GM23338 (cell line): ENCODE data around the gene SLC4A8. TPM values are rescaled to one million over a fixed set of nuclear protein-coding genes. Genes with fewer than 3 reads are reported as not detected.

Source experiments
- ATAC-seq: fragments of 200-7000 bp; cut with Tn5 transposase; 3 replicates; pipeline ENCODE4 v1.9.1; 2020
- DNase-seq: peaks from one replicate; pipeline ENCODE4 v3.0.0-alpha.2; 2015; ENCODE audit warnings: low spot score
- H2AFZ ChIP-seq: fragments of 200-600 bp; sonication (generic); 2 replicates; pipeline ENCODE4 v1.8.0; 2016; ENCODE audit warnings: antibody characterized with exemption, mild to moderate bottlenecking, moderate library complexity
- H3F3A ChIP-seq: fragments of 200-600 bp; sonication (generic); replicated peaks from 2 replicates; pipeline ENCODE4 v1.8.0; 2017; ENCODE audit warnings: antibody characterized with exemption, mixed run types, low read depth
- H3K27ac ChIP-seq: fragments of 200-600 bp; sonication (generic); 2 replicates; pipeline ENCODE4 v1.6.1; 2016; ENCODE audit warnings: low read depth
- H3K27me3 ChIP-seq: fragments of 200-600 bp; sonication (generic); 2 replicates; pipeline ENCODE4 v1.8.0; 2016; ENCODE audit warnings: mild to moderate bottlenecking, mixed run types, moderate library complexity; ENCODE audit not compliant: insufficient read depth
- H3K36me3 ChIP-seq: fragments of 200-600 bp; sonication (generic); 2 replicates; pipeline ENCODE4 v1.8.0; 2016; ENCODE audit warnings: mild to moderate bottlenecking; ENCODE audit not compliant: insufficient read depth
- H3K4me1 ChIP-seq: fragments of 200-600 bp; sonication (generic); 2 replicates; pipeline ENCODE4 v1.8.0; 2016; ENCODE audit warnings: mild to moderate bottlenecking, moderate library complexity; ENCODE audit not compliant: insufficient read depth
- H3K4me2 ChIP-seq: fragments of 200-600 bp; sonication (generic); 2 replicates; pipeline ENCODE4 v1.7.1; 2017; ENCODE audit warnings: mixed run types
- H3K4me3 ChIP-seq: fragments of 200-600 bp; sonication (generic); 2 replicates; pipeline ENCODE4 v1.6.1; 2016; ENCODE audit warnings: mixed run types
- H3K79me2 ChIP-seq: fragments of 200-600 bp; sonication (generic); replicated peaks from 2 replicates; pipeline ENCODE4 v1.8.0; 2017; ENCODE audit warnings: mild to moderate bottlenecking; ENCODE audit not compliant: insufficient read depth
- H3K9me2 ChIP-seq: fragments of 200-600 bp; sonication (generic); 2 replicates; pipeline ENCODE4 v1.8.0; 2017; ENCODE audit not compliant: insufficient read depth
- H4K20me1 ChIP-seq: fragments of 200-600 bp; sonication (generic); replicated peaks from 2 replicates; pipeline ENCODE4 v1.8.0; 2017; ENCODE audit warnings: mild to moderate bottlenecking; ENCODE audit not compliant: insufficient read depth
- H3K27ac Mint-ChIP-seq: 2 replicates; pipeline ENCODE4 v1.8.0; 2020; ENCODE audit warnings: inconsistent platforms, mild to moderate bottlenecking, moderate library complexity, mixed read lengths
- H3K27me3 Mint-ChIP-seq: 3 replicates; pipeline ENCODE4 v1.8.0; 2022; ENCODE audit warnings: low read depth, mild to moderate bottlenecking, moderate library complexity, mixed read lengths, inconsistent platforms; ENCODE audit not compliant: insufficient read depth, poor library complexity
- H3K36me3 Mint-ChIP-seq: 3 replicates; pipeline ENCODE4 v1.8.0; 2021; ENCODE audit warnings: low read depth, mild to moderate bottlenecking, inconsistent platforms, moderate library complexity, mixed read lengths
- H3K4me1 Mint-ChIP-seq: 3 replicates; pipeline ENCODE4 v1.8.0; 2020; ENCODE audit warnings: mild to moderate bottlenecking, inconsistent platforms, mixed read lengths
- H3K4me3 Mint-ChIP-seq: 3 replicates; pipeline ENCODE4 v1.8.0; 2021; ENCODE audit warnings: moderate library complexity, mild to moderate bottlenecking, inconsistent platforms, mixed read lengths
- H3K9me3 Mint-ChIP-seq: 3 replicates; pipeline ENCODE4 v1.8.0; 2020; ENCODE audit warnings: moderate library complexity, mild to moderate bottlenecking, inconsistent platforms, mixed read lengths
- CREB1 ChIP-seq: fragments of 250-450 bp; sonication (Bioruptor Pico); IDR thresholded peaks from 2 replicates; pipeline ENCODE4 v1.5.0; 2020; ENCODE audit warnings: low read depth, mild to moderate bottlenecking, moderate library complexity
- ETS1 ChIP-seq: IDR thresholded peaks from 2 replicates; pipeline ENCODE4 v1.6.1; 2016; ENCODE audit warnings: antibody characterized with exemption
- EZH2 ChIP-seq: fragments of 200-600 bp; sonication (generic); IDR thresholded peaks from one replicate; pipeline ENCODE4 v1.8.0; 2017; ENCODE audit warnings: antibody characterized with exemption, mild to moderate bottlenecking, low read depth; ENCODE audit not compliant: unreplicated experiment
- EZH2phosphoT487 ChIP-seq: fragments of 200-600 bp; sonication (generic); IDR thresholded peaks from one replicate; pipeline ENCODE4 v1.8.1; 2018; ENCODE audit warnings: antibody characterized with exemption; ENCODE audit not compliant: unreplicated experiment
- JUNB ChIP-seq: IDR thresholded peaks from one replicate; pipeline ENCODE4 v1.6.1; 2016; ENCODE audit warnings: antibody characterized with exemption; ENCODE audit not compliant: unreplicated experiment
- NANOG ChIP-seq: IDR thresholded peaks from 2 replicates; pipeline ENCODE4 v1.6.1; 2016; ENCODE audit warnings: antibody characterized with exemption, borderline replicate concordance
- POLR2AphosphoS5 ChIP-seq: IDR thresholded peaks from 2 replicates; pipeline ENCODE4 v1.6.1; 2016; ENCODE audit warnings: antibody characterized with exemption, low read depth
- REST ChIP-seq: IDR thresholded peaks from one replicate; pipeline ENCODE4 v1.6.1; 2018; ENCODE audit warnings: antibody characterized with exemption; ENCODE audit not compliant: unreplicated experiment
- STAT1 ChIP-seq: IDR thresholded peaks from one replicate; pipeline ENCODE4 v1.6.1; 2016; ENCODE audit warnings: antibody characterized with exemption; ENCODE audit not compliant: unreplicated experiment
- ZNF114 ChIP-seq: fragments of 250-450 bp; sonication (Bioruptor Pico); IDR thresholded peaks from 2 replicates; pipeline ENCODE4 v1.5.0; 2020; ENCODE audit warnings: mild to moderate bottlenecking, moderate library complexity
- ZNF331 ChIP-seq: fragments of 250-450 bp; sonication (Bioruptor Pico); IDR thresholded peaks from 2 replicates; pipeline ENCODE4 v1.5.0; 2020; ENCODE audit warnings: low read depth, mild to moderate bottlenecking, moderate library complexity
- ZNF462 ChIP-seq: fragments of 250-450 bp; sonication (Bioruptor Pico); IDR thresholded peaks from 2 replicates; pipeline ENCODE4 v1.5.0; 2020; ENCODE audit warnings: mild to moderate bottlenecking, moderate library complexity
- polyA plus RNA-seq: library from polyadenylated mRNA; unstranded; fragments of >200 nt; fragmentation: Nextera tagmentation; extraction: Ambion mirVana; gene quantifications from 2 replicates; pipeline ENCODE4 v1.2.1, GENCODE V29; 2016
- total RNA-seq: library from RNA; depleted of rRNA; stranded (reverse); fragments of >200 nt; shearing (Covaris generic); gene quantifications from 2 replicates; pipeline ENCODE4 v1.2.3, GENCODE V29; 2014
- TF ChIP-seq, protein P1 (sequence below), 2 experiments: fragments of 200-600 bp in 1 of 2; sonication (generic) in 1 of 2; conservative IDR thresholded peaks; 2 replicates each; pipeline versions ENCODE4 v1.5.1 to v1.6.1; 2016 to 2017; ENCODE audit warnings: antibody characterized with exemption in 2 of 2, low read depth in 2 of 2, mild to moderate bottlenecking in 2 of 2, moderate library complexity in 1 of 2

Gene SLC4A8
- total and polyA plus RNA-seq, 2 experiments from 2014 or later, result 7.6 to 9.2 TPM

DNA sequence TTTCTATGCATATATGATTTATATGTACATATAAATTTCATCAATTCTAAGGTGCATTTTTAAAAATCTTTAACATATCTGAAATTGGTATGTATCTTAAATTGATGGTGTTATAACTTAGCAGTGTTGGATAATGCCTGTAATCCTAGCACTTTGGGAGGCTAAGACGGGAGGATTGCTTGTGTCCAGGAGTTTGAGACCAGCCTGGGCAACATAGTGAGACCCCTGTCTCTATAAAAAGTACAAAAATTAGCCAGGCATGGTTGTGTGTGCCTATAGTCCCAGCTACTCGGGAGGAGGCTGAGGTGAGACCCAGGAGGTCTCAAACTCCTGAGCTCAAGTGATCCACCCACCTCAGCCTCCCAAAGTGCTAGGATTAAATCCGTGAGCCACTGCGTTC, 27.0 kb upstream of the SLC4A8 start:
- no peaks in the 10 kb centered on the region for H3K9me3 Mint-ChIP-seq
- Histone ChIP-seq H4K20me1 (no peaks in the 10 kb centered on the region; the same call in 1 of the 2 replicates), H3K4me3 (no peak overlapping the region), H3K36me3 (no peaks in the 10 kb centered on the region), H3K27me3 (no peaks in the 10 kb centered on the region), H3K9me2 (no peaks in the 10 kb centered on the region), H3K79me2 (peaks cover 12% of the 10 kb centered on the region), H2AFZ (no peak overlapping the region), H3K4me1 (peaks cover 5% of the 10 kb centered on the region; the same call in 1 of the 2 replicates), H3K27ac (no peak overlapping the region), H3F3A (no peaks in the 10 kb centered on the region), H3K4me2 (no peak overlapping the region)
- H3K27me3 Mint-ChIP-seq, result peaks cover 13% of the 10 kb centered on the region
- TF ChIP-seq POLR2AphosphoS5 (no peak), ZNF114 (CRISPR knock-in tag) (no peak), ETS1 (no peak), ZNF462 (CRISPR knock-in tag) (no peak), ZNF331 (no peak), NANOG (no peak), STAT1 (no peak), EZH2phosphoT487 (no peak), CREB1 (no peak), REST (no peak), JUNB (no peak), EZH2 (no peak)
- TF ChIP-seq, protein P1, sequence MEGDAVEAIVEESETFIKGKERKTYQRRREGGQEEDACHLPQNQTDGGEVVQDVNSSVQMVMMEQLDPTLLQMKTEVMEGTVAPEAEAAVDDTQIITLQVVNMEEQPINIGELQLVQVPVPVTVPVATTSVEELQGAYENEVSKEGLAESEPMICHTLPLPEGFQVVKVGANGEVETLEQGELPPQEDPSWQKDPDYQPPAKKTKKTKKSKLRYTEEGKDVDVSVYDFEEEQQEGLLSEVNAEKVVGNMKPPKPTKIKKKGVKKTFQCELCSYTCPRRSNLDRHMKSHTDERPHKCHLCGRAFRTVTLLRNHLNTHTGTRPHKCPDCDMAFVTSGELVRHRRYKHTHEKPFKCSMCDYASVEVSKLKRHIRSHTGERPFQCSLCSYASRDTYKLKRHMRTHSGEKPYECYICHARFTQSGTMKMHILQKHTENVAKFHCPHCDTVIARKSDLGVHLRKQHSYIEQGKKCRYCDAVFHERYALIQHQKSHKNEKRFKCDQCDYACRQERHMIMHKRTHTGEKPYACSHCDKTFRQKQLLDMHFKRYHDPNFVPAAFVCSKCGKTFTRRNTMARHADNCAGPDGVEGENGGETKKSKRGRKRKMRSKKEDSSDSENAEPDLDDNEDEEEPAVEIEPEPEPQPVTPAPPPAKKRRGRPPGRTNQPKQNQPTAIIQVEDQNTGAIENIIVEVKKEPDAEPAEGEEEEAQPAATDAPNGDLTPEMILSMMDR (conservative IDR thresholded peaks at IDR 0.05; ENCODE audit: low read depth in 2 of 2), result no peak
- peaks cover 11% of the 10 kb centered on the region; the same call in 2 of the 3 replicates for H3K4me1 Mint-ChIP-seq
- no peak overlapping the region for H3K27ac Mint-ChIP-seq
- DNase-seq (no peak), ATAC-seq (no peak)
- H3K36me3 Mint-ChIP-seq, result peaks cover 6% of the 10 kb centered on the region; the same call in 2 of the 3 replicates
- H3K4me3 Mint-ChIP-seq, result no peak overlapping the region
